ENCODE measurements around the gene ORC3. TPM values are rescaled to one million over a fixed set of nuclear protein-coding genes. Genes with fewer than 3 reads are reported as not detected.

Gene ORC3
- 23.1 and 30.2 TPM in 2 replicates for total RNA-seq

GRCh38 chr6:87589693-87590416 is at the start of gene ORC3, which contains the start of gene RARS2:
Gene ORC3 (plus strand): TSS chr6:87590135. CDS start chr6:87590169, 34 bp downstream.
Gene RARS2 (minus strand): TSS chr6:87589987. CDS start chr6:87589957, 30 bp downstream.

GRCh38 chr6:87701676-87702588 is 112.0 kb downstream of the ORC3 start, which contains the start of gene AKIRIN2:
Gene AKIRIN2 (minus strand): TSS chr6:87702233. CDS start chr6:87701684, 549 bp downstream.

Other genes with a start within 250 kb of the ORC3 start
- 1.00 and 2.1 TPM in 2 replicates for gene C6orf163, start 245.3 kb upstream of the ORC3 start, total RNA-seq
- 0.37 and 0.66 TPM in 2 replicates for gene CFAP206, start 182.2 kb upstream of the ORC3 start, total RNA-seq
- gene SLC35A1, start 117.2 kb upstream of the ORC3 start, total RNA-seq: 15.9 and 22.7 TPM in 2 replicates
- 39.5 and 47.2 TPM in 2 replicates for gene RARS2, start 148 bp upstream of the ORC3 start, total RNA-seq
- gene AKIRIN2, start 112.1 kb downstream of the ORC3 start, total RNA-seq: 18.6 and 23.5 TPM in 2 replicates

Measured in uterine smooth muscle cell (primary cell).